Left lung (tissue), 10 donors: ENCODE data around the gene ARIH2. TPM values are rescaled to one million over a fixed set of nuclear protein-coding genes. Genes with fewer than 3 reads are reported as not detected.

ENCODE experiments used
- ATAC-seq: fragments of 200-7000 bp; cut with Tn5 transposase; one replicate; pipeline ENCODE4 v1.9.1; 2020; ENCODE audit warnings: moderate library complexity
- DNase-seq, 4 donors: peaks; one replicate each; pipeline ENCODE4 v3.0.0-alpha.2; 2013 to 2020
- H3K27ac ChIP-seq, 2 donors: fragments of 200-600 bp; sonication (generic) in 1 of 2; one replicate each; pipeline versions ENCODE4 v1.5.0 to v1.8.0; 2020 to 2021
- H3K27me3 ChIP-seq, 2 donors: fragments of 200-600 bp; sonication (generic) in 1 of 2; one replicate each; pipeline versions ENCODE4 v1.5.0 to v1.8.0; 2020 to 2021
- H3K36me3 ChIP-seq, 2 donors: fragments of 200-600 bp; sonication (generic) in 1 of 2; one replicate each; pipeline versions ENCODE4 v1.5.0 to v1.8.0; 2020 to 2021
- H3K4me1 ChIP-seq, 2 donors: fragments of 200-600 bp; one replicate each; pipeline ENCODE4 v1.8.0; 2021
- H3K4me3 ChIP-seq, 2 donors: fragments of 200-600 bp; sonication (generic) in 1 of 2; one replicate each; pipeline versions ENCODE4 v1.5.0 to v1.8.0; 2020 to 2021; ENCODE audit warnings: mild to moderate bottlenecking in 1 of 2
- H3K9me3 ChIP-seq, 2 donors: fragments of 200-600 bp; sonication (generic) in 1 of 2; one replicate each; pipeline versions ENCODE4 v1.5.0 to v1.8.0; 2020 to 2021
- CTCF ChIP-seq, 2 donors: fragments of 200-600 bp; sonication (generic) in 1 of 2; IDR thresholded peaks; one replicate each; pipeline versions ENCODE4 v1.5.0 to v1.8.0; 2021; ENCODE audit warnings: antibody characterized with exemption in 2 of 2
- intact Hi-C, 2 donors: fragments of 100-400 bp; cut with DNase I; formaldehyde crosslinking; loops; one replicate each; pipeline versions ENCODE4 v1.11.2 to v1.14.2; 2022
- polyA plus RNA-seq, 6 donors: library from polyadenylated mRNA; unstranded; fragments of 120-200 nt; gene quantifications; one replicate each; pipeline ENCODE4 v1.2.1, GENCODE V29; 2013; ENCODE audit not compliant: insufficient read length in 6 of 6
- total RNA-seq, 2 donors: library from RNA; stranded (reverse); fragmentation: NEBNext Ultra II Directional; extraction: Animal tissue kit (Norgen Biotek cat#: 25700); gene quantifications; one replicate each; pipeline ENCODE4 v1.2.1, GENCODE V29; 2021
- donor health status: DM: no; HTN: yes; CAD: no.
- donor health status: DM: no; HTN: no; CAD: no.

Gene ARIH2
- total and polyA plus RNA-seq, 8 donors, result 67.9 to 92.4 (median 83.5) TPM

- no peaks in the 10 kb centered on the region for H3K9me3 ChIP-seq
- H3K27me3 ChIP-seq, result no peaks in the 10 kb centered on the region
- H3K4me1 ChIP-seq, result peaks cover 0 to 18% of the 10 kb centered on the region in 2 donors
- peaks cover 0 to 32% of the 10 kb centered on the region in 2 donors for H3K36me3 ChIP-seq
- DNase-seq, result no peak
- peak overlapping the region; percentile 5 to 51 for H3K27ac ChIP-seq
- no peak for TF ChIP-seq CTCF (IDR thresholded peaks at IDR 0.05)
- peak; percentile 78 for ATAC-seq
- no peak overlapping the region for H3K4me3 ChIP-seq
- intact Hi-C loops, result no loop called here
Observed at GRCh38 chr3:48949376-48949717, 30.7 kb downstream of the ARIH2 start.

GRCh38 chr3:48950051-48950450 is 31.4 kb downstream of the ARIH2 start:
- Histone ChIP-seq H3K27me3 (no peaks in the 10 kb centered on the region), H3K27ac (no peak overlapping the region), H3K4me1 (peaks cover 0 to 18% of the 10 kb centered on the region in 2 donors), H3K9me3 (no peaks in the 10 kb centered on the region), H3K4me3 (no peak overlapping the region), H3K36me3 (peaks cover 0 to 39% of the 10 kb centered on the region in 2 donors)
- TF ChIP-seq CTCF (IDR thresholded peaks at IDR 0.05), result no peak
- intact Hi-C loops, result no loop called here
- DNase-seq, result no peak
- no peak for ATAC-seq

- Histone ChIP-seq H3K9me3 (no peaks in the 10 kb centered on the region), H3K27ac (no peak overlapping the region), H3K4me3 (no peak overlapping the region), H3K36me3 (peaks cover 0 to 34% of the 10 kb centered on the region in 2 donors), H3K27me3 (no peaks in the 10 kb centered on the region), H3K4me1 (peaks cover 0 to 18% of the 10 kb centered on the region in 2 donors)
- intact Hi-C loops, result no loop called here
- ATAC-seq (no peak), DNase-seq (no peak)
- TF ChIP-seq CTCF (IDR thresholded peaks at IDR 0.05), result no peak
Observed at GRCh38 chr3:48951764-48952163, 33.1 kb downstream of the ARIH2 start.

- peak; percentile 61 for ATAC-seq
Observed at GRCh38 chr3:48952510-48953118, 34.0 kb downstream of the ARIH2 start.

More at GRCh38 chr3:48952510-48953118, 34.0 kb downstream of the ARIH2 start:
- no peaks in the 10 kb centered on the region for H3K9me3 ChIP-seq
- H3K4me3 ChIP-seq, result no peak overlapping the region
- H3K27me3 ChIP-seq, result no peaks in the 10 kb centered on the region
- intact Hi-C loops, result no loop called here
- no peak for TF ChIP-seq CTCF (IDR thresholded peaks at IDR 0.05)
- no peak overlapping the region for H3K27ac ChIP-seq
- no peak for DNase-seq
- H3K4me1 ChIP-seq, result peaks cover 0 to 18% of the 10 kb centered on the region in 2 donors
- H3K36me3 ChIP-seq, result peaks cover 0 to 34% of the 10 kb centered on the region in 2 donors
